Upper lobe of left lung (tissue), 4 donors: Measurements from ENCODE around the gene CHDH.

ENCODE experiments used
- POLR2A ChIP-seq, 4 donors: fragments of 450-650 bp; IDR thresholded peaks; one replicate each; pipeline ENCODE4 v1.5.1; 2016 to 2017; ENCODE audit warnings: antibody characterized with exemption in 4 of 4, mild to moderate bottlenecking in 2 of 4
- TF ChIP-seq, protein P1 (sequence below), 6 experiments: fragments of 450-650 bp in 4 of 6; fragments of 200-600 bp in 2 of 6; sonication (generic) in 2 of 6; IDR thresholded peaks; one replicate each; pipeline ENCODE4 v1.5.1; 2016 to 2019; ENCODE audit warnings: antibody characterized with exemption in 6 of 6

DNA sequence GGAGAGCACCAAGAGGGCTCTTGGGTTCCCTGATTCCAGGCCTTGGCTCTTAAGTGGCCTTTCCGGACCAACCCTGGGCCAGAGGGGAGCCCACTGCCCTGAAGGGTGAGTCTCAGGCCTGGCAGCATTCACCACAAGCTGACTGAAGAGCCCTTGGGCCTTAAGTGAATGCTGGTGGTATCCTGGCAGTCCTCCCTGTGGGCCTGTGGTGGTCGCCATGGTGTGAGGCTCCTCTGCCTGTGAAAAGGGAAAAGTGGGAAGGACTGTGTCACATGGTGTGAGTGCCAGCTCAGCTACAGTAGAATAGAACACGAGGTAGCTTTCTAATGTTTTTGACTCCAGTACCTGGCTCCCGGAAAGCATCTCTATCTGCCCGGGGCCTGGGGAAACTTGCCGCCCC is 15.3 kb downstream of the CHDH start:
- TF ChIP-seq, protein P1, sequence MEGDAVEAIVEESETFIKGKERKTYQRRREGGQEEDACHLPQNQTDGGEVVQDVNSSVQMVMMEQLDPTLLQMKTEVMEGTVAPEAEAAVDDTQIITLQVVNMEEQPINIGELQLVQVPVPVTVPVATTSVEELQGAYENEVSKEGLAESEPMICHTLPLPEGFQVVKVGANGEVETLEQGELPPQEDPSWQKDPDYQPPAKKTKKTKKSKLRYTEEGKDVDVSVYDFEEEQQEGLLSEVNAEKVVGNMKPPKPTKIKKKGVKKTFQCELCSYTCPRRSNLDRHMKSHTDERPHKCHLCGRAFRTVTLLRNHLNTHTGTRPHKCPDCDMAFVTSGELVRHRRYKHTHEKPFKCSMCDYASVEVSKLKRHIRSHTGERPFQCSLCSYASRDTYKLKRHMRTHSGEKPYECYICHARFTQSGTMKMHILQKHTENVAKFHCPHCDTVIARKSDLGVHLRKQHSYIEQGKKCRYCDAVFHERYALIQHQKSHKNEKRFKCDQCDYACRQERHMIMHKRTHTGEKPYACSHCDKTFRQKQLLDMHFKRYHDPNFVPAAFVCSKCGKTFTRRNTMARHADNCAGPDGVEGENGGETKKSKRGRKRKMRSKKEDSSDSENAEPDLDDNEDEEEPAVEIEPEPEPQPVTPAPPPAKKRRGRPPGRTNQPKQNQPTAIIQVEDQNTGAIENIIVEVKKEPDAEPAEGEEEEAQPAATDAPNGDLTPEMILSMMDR (IDR thresholded peaks at IDR 0.05): no peak
- TF ChIP-seq POLR2A (IDR thresholded peaks at IDR 0.05): no peak
